ENCODE results near the gene WDR27. TPM values are rescaled to one million over a fixed set of nuclear protein-coding genes. Genes with fewer than 3 reads are reported as not detected.

The WDR27 gene
- polyA plus RNA-seq, 3 donors = 0.95 to 20.5 (median 2.0) TPM

- Mint-ChIP-seq H3K27ac (no peak overlapping the region), H3K4me3 (no peak overlapping the region), H3K27me3 (ENCODE audit: low read depth in 3 of 3) (peaks cover 0 to 2% (median 0%) of the 10 kb centered on the region in 3 donors), H3K9me3 (peaks cover 4 to 11% (median 8%) of the 10 kb centered on the region in 7 donors), H3K4me1 (no peaks in the 10 kb centered on the region), H3K36me3 (no peaks in the 10 kb centered on the region)
- Histone ChIP-seq H3K4me3 (replicated peaks in 1 of 3; ENCODE audit: low read depth in 2 of 3, low read length in 3 of 3) (no peak overlapping the region), H3K9me3 (replicated peaks in 1 of 2; ENCODE audit: control insufficient read depth in 1 of 2, insufficient read depth in 1 of 2, low read length in 2 of 2) (peaks cover 6 to 7% of the 10 kb centered on the region in 2 donors), H3K4me1 (ENCODE audit: control insufficient read depth in 1 of 2, insufficient read depth in 2 of 2, low read length in 2 of 2) (no peaks in the 10 kb centered on the region), H4K20me1 (ENCODE audit: insufficient read depth, low read length) (no peaks in the 10 kb centered on the region), H3K79me2 (ENCODE audit: insufficient read depth, low read length) (no peaks in the 10 kb centered on the region), H3K27me3 (ENCODE audit: control insufficient read depth in 2 of 2, insufficient read depth in 2 of 2, low read length in 2 of 2) (no peaks in the 10 kb centered on the region), H3K36me3 (replicated peaks in 1 of 2; ENCODE audit: control insufficient read depth in 1 of 2, insufficient read depth in 2 of 2, low read length in 2 of 2) (no peaks in the 10 kb centered on the region), H2AFZ (ENCODE audit: insufficient read depth, low read depth, low read length, poor library complexity, severe bottlenecking) (no peak overlapping the region), H3K9ac (ENCODE audit: insufficient read depth, low read length, poor library complexity, severe bottlenecking) (no peak overlapping the region), H3K27ac (ENCODE audit: low read depth in 1 of 2, low read length in 2 of 2) (no peak overlapping the region), H3K4me2 (replicated peaks; ENCODE audit: extremely low read depth, low read length, poor library complexity, severe bottlenecking) (no peak overlapping the region)
- 88% methylated on average over 1 of the region's 1 CpG for WGBS (ENCODE audit: insufficient coverage)
- no peak for DNase-seq
- TF ChIP-seq CTCF (IDR thresholded peaks at IDR 0.05) = no peak
- intact Hi-C loops (cut with micrococcal nuclease) = no loop called here
Observed at GRCh38 chr6:169530752-169531123, 171.1 kb downstream of the WDR27 start.

GRCh38 chr6:169529931-169530751 is 171.7 kb downstream of the WDR27 start:
- H3K36me3 Mint-ChIP-seq = no peaks in the 10 kb centered on the region
- Histone ChIP-seq H3K4me1 (ENCODE audit: control insufficient read depth in 1 of 2, insufficient read depth in 2 of 2, low read length in 2 of 2) (no peaks in the 10 kb centered on the region), H3K4me2 (replicated peaks; ENCODE audit: extremely low read depth, low read length, poor library complexity, severe bottlenecking) (no peak overlapping the region), H3K27me3 (ENCODE audit: control insufficient read depth in 2 of 2, insufficient read depth in 2 of 2, low read length in 2 of 2) (no peaks in the 10 kb centered on the region), H3K4me3 (replicated peaks in 1 of 3; ENCODE audit: low read depth in 2 of 3, low read length in 3 of 3) (no peak overlapping the region), H3K36me3 (replicated peaks in 1 of 2; ENCODE audit: control insufficient read depth in 1 of 2, insufficient read depth in 2 of 2, low read length in 2 of 2) (no peaks in the 10 kb centered on the region), H3K79me2 (ENCODE audit: insufficient read depth, low read length) (no peaks in the 10 kb centered on the region), H3K27ac (ENCODE audit: low read depth in 1 of 2, low read length in 2 of 2) (no peak overlapping the region), H2AFZ (ENCODE audit: insufficient read depth, low read depth, low read length, poor library complexity, severe bottlenecking) (no peak overlapping the region), H3K9ac (ENCODE audit: insufficient read depth, low read length, poor library complexity, severe bottlenecking) (no peak overlapping the region), H4K20me1 (ENCODE audit: insufficient read depth, low read length) (no peaks in the 10 kb centered on the region), H3K9me3 (replicated peaks in 1 of 2; ENCODE audit: control insufficient read depth in 1 of 2, insufficient read depth in 1 of 2, low read length in 2 of 2) (peaks cover 6 to 7% of the 10 kb centered on the region in 2 donors)
- H3K27me3 Mint-ChIP-seq (ENCODE audit: low read depth in 3 of 3) = peaks cover 0 to 2% (median 0%) of the 10 kb centered on the region in 3 donors
- peaks cover 4 to 10% (median 9%) of the 10 kb centered on the region in 7 donors for H3K9me3 Mint-ChIP-seq
- DNase-seq = no peak
- WGBS (ENCODE audit: insufficient coverage) = 86% methylated on average over 6 of the region's 13 CpGs
- H3K4me3 Mint-ChIP-seq = no peak overlapping the region
- no peaks in the 10 kb centered on the region for H3K4me1 Mint-ChIP-seq
- no peak overlapping the region for H3K27ac Mint-ChIP-seq
- TF ChIP-seq CTCF (IDR thresholded peaks at IDR 0.05) = no peak
- intact Hi-C loops (cut with micrococcal nuclease) = no loop called here

Data from CD14-positive monocyte (primary cell).